Psoas muscle (tissue), 8 donors: Measurements from ENCODE around the gene MORN5. TPM values are rescaled to one million over a fixed set of nuclear protein-coding genes. Genes with fewer than 3 reads are reported as not detected.

Source experiments
- ATAC-seq, 4 donors: fragments of 200-7000 bp; cut with Tn5 transposase; one replicate each; pipeline ENCODE4 v1.9.1; 2020; ENCODE audit warnings: moderate library complexity in 3 of 4, mild to moderate bottlenecking in 2 of 4
- DNase-seq, 2 donors: peaks; one replicate each; pipeline ENCODE4 v3.0.0-alpha.2; 2020
- H3K27ac ChIP-seq: fragments of 200-600 bp; one replicate; pipeline ENCODE4 v1.8.0; 2022
- H3K27me3 ChIP-seq, 3 donors: fragments of 200-600 bp in 1 of 3; one replicate each; pipeline versions ENCODE4 v1.6.1 to v1.8.0; 2013 to 2022; ENCODE audit warnings: low read length in 2 of 3, mild to moderate bottlenecking in 2 of 3, moderate library complexity in 1 of 3; ENCODE audit not compliant: insufficient read depth in 3 of 3
- H3K36me3 ChIP-seq, 2 donors: fragments of 200-600 bp in 1 of 2; one replicate each; pipeline versions ENCODE4 v1.6.1 to v1.8.0; 2013 to 2022; ENCODE audit warnings: low read depth in 1 of 2, mild to moderate bottlenecking in 1 of 2, moderate library complexity in 1 of 2; ENCODE audit not compliant: insufficient read depth in 1 of 2
- H3K4me1 ChIP-seq: fragments of 200-600 bp; one replicate; pipeline ENCODE4 v1.8.0; 2022
- H3K4me3 ChIP-seq: fragments of 200-600 bp; one replicate; pipeline ENCODE4 v1.8.0; 2022; ENCODE audit warnings: mild to moderate bottlenecking
- H3K9me3 ChIP-seq: fragments of 200-600 bp; one replicate; pipeline ENCODE4 v1.8.0; 2022
- CTCF ChIP-seq: fragments of 200-600 bp; IDR thresholded peaks from one replicate; pipeline ENCODE4 v1.8.0; 2022; ENCODE audit warnings: antibody characterized with exemption
- WGBS, 3 donors: extraction: QIAGEN DNeasy Blood & Tissue Kit; methylation state at CpG; one replicate each; pipeline versions ENCODE4 v1.1.6 to v1.1.7; 2013; 5-methylcytosine and 5-hydroxymethylcytosine counted together
- intact Hi-C, 2 donors: fragments of 100-400 bp; cut with DNase I; formaldehyde crosslinking; loops; one replicate each; pipeline versions ENCODE4 v1.11.0 to v1.14.2; 2022
- polyA plus RNA-seq, 3 donors: library from polyadenylated mRNA; stranded (reverse); fragments of 200-250 nt; gene quantifications; one replicate each; pipeline ENCODE4 v1.2.3, GENCODE V29; 2013
- total RNA-seq, 4 donors: library from RNA; stranded (reverse); fragmentation: NEBNext Ultra II Directional in 2 of 4; extraction: Animal tissue kit (Norgen Biotek cat#: 25700) in 2 of 4; gene quantifications; one replicate each; pipeline versions ENCODE4 v1.2.1 to v1.2.4, GENCODE V29; 2021 to 2023
- donor health status: healthy with polysubstance abuse.
- donor health status: DM: no; HTN: no; CAD: no; lungs with moderate emphysema.
- donor health status: Bipolar disorder and iron deficiency.
- donor health status: healthy.
- donor health status: DM: yes; HTN: yes; CAD: no.
- donor health status: DM: no; HTN: no; CAD: no.
- donor health status: DM: no; HTN: no; CAD: no.
- donor health status: DM: yes; HTN: yes; CAD: no.

Gene MORN5
- total and polyA plus RNA-seq, 7 donors: not detected

GRCh38 chr9:122129969-122130368 is 29.7 kb upstream of the MORN5 start:
- Histone ChIP-seq H3K27me3 (peaks cover 0 to 13% (median 0%) of the 10 kb centered on the region in 3 donors), H3K4me1 (peaks cover 13% of the 10 kb centered on the region), H3K4me3 (no peak overlapping the region), H3K36me3 (no peaks in the 10 kb centered on the region), H3K9me3 (no peaks in the 10 kb centered on the region), H3K27ac (no peak overlapping the region)
- TF ChIP-seq CTCF: no peak
- WGBS, 3 donors: 94 to 98% (median 94%) methylated on average over 2 of the region's 2 CpGs
- no peak for ATAC-seq
- DNase-seq: no peak
- intact Hi-C loops: loop anchor here (5.0 to 10.0 kb wide), 4 partner anchors 92 to 685 kb away; partner anchors contain the start of gene OR1K1 (in 1 of the 2)

GRCh38 chr9:122130837-122131236 is 28.9 kb upstream of the MORN5 start:
- WGBS, 3 donors: 77 to 80% (median 78%) methylated on average over 4 of the region's 4 CpGs

GRCh38 chr9:122131401-122132001 is 28.2 kb upstream of the MORN5 start:
- DNase-seq (no peak), ATAC-seq (peak in 2 of 4 donors; percentile 51 to 54)
- Histone ChIP-seq H3K9me3 (no peaks in the 10 kb centered on the region), H3K4me3 (no peak overlapping the region), H3K27ac (no peak overlapping the region), H3K36me3 (no peaks in the 10 kb centered on the region), H3K27me3 (peaks cover 0 to 5% (median 0%) of the 10 kb centered on the region in 3 donors), H3K4me1 (peaks cover 9% of the 10 kb centered on the region)
- intact Hi-C loops: no loop called here
- TF ChIP-seq CTCF: no peak
- WGBS, 3 donors: 28 to 38% (median 32%) methylated on average over 20 to 21 of the region's 21 CpGs

More at GRCh38 chr9:122130837-122131236, 28.9 kb upstream of the MORN5 start:
- H3K27me3 ChIP-seq: peaks cover 0 to 11% (median 0%) of the 10 kb centered on the region in 3 donors
- no peak overlapping the region for H3K4me3 ChIP-seq
- intact Hi-C loops: no loop called here
- no peak for DNase-seq
- no peak for ATAC-seq
- H3K4me1 ChIP-seq: peaks cover 13% of the 10 kb centered on the region
- TF ChIP-seq CTCF: no peak
- H3K27ac ChIP-seq: no peak overlapping the region
- H3K36me3 ChIP-seq: no peaks in the 10 kb centered on the region
- H3K9me3 ChIP-seq: no peaks in the 10 kb centered on the region

GRCh38 chr9:122132539-122132938 is 27.2 kb upstream of the MORN5 start:
- WGBS, 3 donors: 89 to 94% (median 90%) methylated on average over 4 of the region's 4 CpGs
- peaks cover 7% of the 10 kb centered on the region for H3K4me1 ChIP-seq
- intact Hi-C loops: no loop called here
- no peaks in the 10 kb centered on the region for H3K27me3 ChIP-seq
- H3K9me3 ChIP-seq: no peaks in the 10 kb centered on the region
- H3K4me3 ChIP-seq: no peak overlapping the region
- H3K27ac ChIP-seq: no peak overlapping the region
- DNase-seq (no peak), ATAC-seq (no peak)
- TF ChIP-seq CTCF: no peak
- H3K36me3 ChIP-seq: no peaks in the 10 kb centered on the region
